ENCODE data around the gene IL17RD.

DNA sequence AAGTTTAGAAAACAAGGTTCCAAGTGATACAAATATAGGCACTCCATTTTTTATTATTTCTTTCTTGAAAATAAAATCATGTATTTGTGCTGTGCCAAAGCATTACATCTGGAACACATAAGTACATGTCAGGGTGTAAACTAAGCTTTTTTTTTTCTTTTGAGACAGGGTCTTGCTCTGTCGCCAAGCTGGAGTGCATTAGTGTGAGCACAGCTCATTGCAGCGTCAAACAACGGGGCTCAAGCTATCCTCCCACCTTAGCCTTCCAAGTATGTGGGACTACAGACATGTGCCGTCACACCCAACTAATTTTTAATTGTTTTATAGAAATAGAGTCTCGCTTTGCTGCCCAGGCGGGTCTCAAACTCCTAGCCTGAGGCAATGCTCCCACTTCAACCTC lies 95.7 kb downstream of the IL17RD start:
- TF ChIP-seq GATA2 (IDR thresholded peaks at IDR 0.05; ENCODE audit: low read depth, low read length): no peak
- TF ChIP-seq GATA3 (IDR thresholded peaks at IDR 0.05; ENCODE audit: low read depth, low read length): no peak
